HEK293 (cell line): ENCODE data around the gene TMEM88.

Experiments
- BCL11A ChIP-seq: fragments of 450-650 bp; formaldehyde crosslinking; IDR thresholded peaks from 2 replicates; pipeline ENCODE4 v1.5.1; 2016; ENCODE audit warnings: low read depth, missing biosample characterization, missing genetic modification characterization
- BCL11B ChIP-seq: fragments of 450-650 bp; formaldehyde crosslinking; IDR thresholded peaks from 2 replicates; pipeline ENCODE4 v1.5.1; 2016; ENCODE audit warnings: low read depth, missing biosample characterization, missing genetic modification characterization
- GLIS2 ChIP-seq: fragments of 450-650 bp; formaldehyde crosslinking; IDR thresholded peaks from 2 replicates; pipeline ENCODE4 v1.5.1; 2016; ENCODE audit warnings: missing biosample characterization, missing genetic modification characterization
- HOXC10 ChIP-seq: sonication (generic); formaldehyde crosslinking; IDR thresholded peaks from 2 replicates; pipeline ENCODE4 v1.8.1; 2023; ENCODE audit warnings: mild to moderate bottlenecking, missing genetic modification reagents
- KLF8 ChIP-seq: fragments of 450-650 bp; formaldehyde crosslinking; IDR thresholded peaks from 2 replicates; pipeline ENCODE4 v1.5.1; 2016; ENCODE audit warnings: missing biosample characterization, missing genetic modification characterization
- OVOL3 ChIP-seq: fragments of 450-650 bp; formaldehyde crosslinking; IDR thresholded peaks from 2 replicates; pipeline ENCODE4 v1.5.1; 2016; ENCODE audit warnings: missing biosample characterization, missing genetic modification characterization
- PRDM1 ChIP-seq: fragments of 450-650 bp; formaldehyde crosslinking; IDR thresholded peaks from 2 replicates; pipeline ENCODE4; 2016; ENCODE audit warnings: missing biosample characterization, missing genetic modification characterization
- SP3 ChIP-seq: fragments of 450-650 bp; formaldehyde crosslinking; IDR thresholded peaks from 2 replicates; pipeline ENCODE4 v1.5.1; 2016; ENCODE audit warnings: missing biosample characterization, missing genetic modification characterization
- TCF7L2 ChIP-seq: IDR thresholded peaks from 2 replicates; pipeline ENCODE4 v1.6.1; 2011; ENCODE audit warnings: low read depth, mild to moderate bottlenecking, inconsistent platforms, low read length, moderate library complexity, borderline replicate concordance
- TSHZ1 ChIP-seq: fragments of 450-650 bp; formaldehyde crosslinking; IDR thresholded peaks from 2 replicates; pipeline ENCODE4 v1.5.1; 2016; ENCODE audit warnings: missing biosample characterization, missing genetic modification characterization, borderline replicate concordance
- WT1 ChIP-seq: fragments of 450-650 bp; formaldehyde crosslinking; IDR thresholded peaks from 2 replicates; pipeline ENCODE4 v1.5.1; 2016; ENCODE audit warnings: missing biosample characterization, missing genetic modification characterization
- ZBTB17 ChIP-seq: fragments of 450-650 bp; formaldehyde crosslinking; IDR thresholded peaks from 2 replicates; pipeline ENCODE4 v1.5.1; 2016; ENCODE audit warnings: missing biosample characterization, missing genetic modification characterization
- ZBTB6 ChIP-seq: fragments of 450-650 bp; formaldehyde crosslinking; IDR thresholded peaks from 2 replicates; pipeline ENCODE4 v1.5.1; 2017; ENCODE audit warnings: missing biosample characterization, missing genetic modification characterization
- ZBTB8A ChIP-seq: fragments of 450-650 bp; formaldehyde crosslinking; IDR thresholded peaks from 2 replicates; pipeline ENCODE4 v1.5.1; 2016; ENCODE audit warnings: missing biosample characterization, missing genetic modification characterization
- ZNF138 ChIP-seq: fragments of 450-650 bp; formaldehyde crosslinking; IDR thresholded peaks from 2 replicates; pipeline ENCODE4 v1.5.1; 2016; ENCODE audit warnings: missing biosample characterization, missing genetic modification characterization, borderline replicate concordance
- ZNF18 ChIP-seq: fragments of 450-650 bp; formaldehyde crosslinking; IDR thresholded peaks from 2 replicates; pipeline ENCODE4 v1.5.1; 2016; ENCODE audit warnings: missing biosample characterization, missing genetic modification characterization
- ZNF202 ChIP-seq: fragments of 450-650 bp; formaldehyde crosslinking; IDR thresholded peaks from 2 replicates; pipeline ENCODE4 v1.5.1; 2016; ENCODE audit warnings: missing biosample characterization, missing genetic modification characterization, borderline replicate concordance
- ZNF350 ChIP-seq: fragments of 450-650 bp; formaldehyde crosslinking; IDR thresholded peaks from 2 replicates; pipeline ENCODE4 v1.5.0; 2017; ENCODE audit warnings: missing biosample characterization, mild to moderate bottlenecking, missing genetic modification characterization
- ZNF354C ChIP-seq: fragments of 450-650 bp; formaldehyde crosslinking; IDR thresholded peaks from 2 replicates; pipeline ENCODE4 v1.5.1; 2016; ENCODE audit warnings: missing biosample characterization, missing genetic modification characterization, low read depth, borderline replicate concordance
- ZNF398 ChIP-seq: fragments of 450-650 bp; formaldehyde crosslinking; IDR thresholded peaks from 2 replicates; pipeline ENCODE4 v1.5.1; 2017; ENCODE audit warnings: missing biosample characterization, missing genetic modification characterization
- ZNF473 ChIP-seq: fragments of 450-650 bp; formaldehyde crosslinking; IDR thresholded peaks from 2 replicates; pipeline ENCODE4 v1.5.1; 2017; ENCODE audit warnings: missing biosample characterization, missing genetic modification characterization
- ZNF501 ChIP-seq: fragments of 450-650 bp; formaldehyde crosslinking; IDR thresholded peaks from 2 replicates; pipeline ENCODE4 v1.5.1; 2016; ENCODE audit warnings: missing biosample characterization, missing genetic modification characterization
- ZNF529 ChIP-seq: fragments of 450-650 bp; formaldehyde crosslinking; IDR thresholded peaks from 2 replicates; pipeline ENCODE4 v1.5.1; 2017; ENCODE audit warnings: missing genetic modification characterization, missing biosample characterization; ENCODE audit not compliant: insufficient replicate concordance
- ZNF549 ChIP-seq: fragments of 450-650 bp; IDR thresholded peaks from 2 replicates; pipeline ENCODE4 v1.5.1; 2018; ENCODE audit warnings: missing biosample characterization, missing genetic modification characterization, mild to moderate bottlenecking, inconsistent platforms, moderate library complexity
- ZNF664 ChIP-seq: fragments of 450-650 bp; formaldehyde crosslinking; IDR thresholded peaks from 2 replicates; pipeline ENCODE4 v1.5.1; 2016; ENCODE audit warnings: missing biosample characterization, missing genetic modification characterization
- ZNF76 ChIP-seq: fragments of 450-650 bp; formaldehyde crosslinking; IDR thresholded peaks from 2 replicates; pipeline ENCODE4; 2016; ENCODE audit warnings: low read depth, missing biosample characterization, missing genetic modification characterization, borderline replicate concordance
- ZNF791 ChIP-seq: fragments of 450-650 bp; formaldehyde crosslinking; IDR thresholded peaks from 2 replicates; pipeline ENCODE4 v1.5.1; 2016; ENCODE audit warnings: missing biosample characterization, missing genetic modification characterization
- TF ChIP-seq, protein P1 (sequence below): fragments of 450-650 bp; IDR thresholded peaks from 2 replicates; pipeline ENCODE4 v1.5.1; 2018; ENCODE audit warnings: missing biosample characterization, mild to moderate bottlenecking, missing genetic modification characterization
- TF ChIP-seq, protein P2 (sequence below): fragments of 450-650 bp; formaldehyde crosslinking; IDR thresholded peaks from 2 replicates; pipeline ENCODE4 v1.5.1; 2017; ENCODE audit warnings: missing biosample characterization, missing genetic modification characterization

TMEM88 gene

GRCh38 chr17:7887482-7888183, 32.8 kb downstream of the TMEM88 start (continued):
- TF ChIP-seq TSHZ1 (tag by site-specific recombination) (no peak), ZNF473 (tag by site-specific recombination) (no peak), HOXC10 (no peak), ZNF350 (tag by site-specific recombination) (no peak), ZNF664 (no peak), BCL11A (tag by site-specific recombination) (no peak), SP3 (tag by site-specific recombination) (peak; percentile 89), ZNF398 (tag by site-specific recombination) (peak; percentile 98), ZNF18 (peak; percentile 75), OVOL3 (no peak), GLIS2 (tag by site-specific recombination) (peak; percentile 71), ZBTB17 (tag by site-specific recombination) (peak; percentile 91), ZNF529 (tag by site-specific recombination) (no peak), ZBTB8A (tag by site-specific recombination) (peak; percentile 82), PRDM1 (tag by site-specific recombination) (peak; percentile 57; the same call in 1 of the 2 replicates), ZNF354C (no peak), TCF7L2 (no peak), ZNF138 (tag by site-specific recombination) (no peak), ZNF791 (tag by site-specific recombination) (no peak), ZNF501 (peak; percentile 87), KLF8 (peak; percentile 75), WT1 (tag by site-specific recombination) (peak; percentile 95), ZNF202 (no peak), ZBTB6 (tag by site-specific recombination) (peak; percentile 97), ZNF76 (tag by site-specific recombination) (no peak; the same call in 1 of the 2 replicates), ZNF549 (no peak), BCL11B (tag by site-specific recombination) (no peak)
- TF ChIP-seq, protein P1, sequence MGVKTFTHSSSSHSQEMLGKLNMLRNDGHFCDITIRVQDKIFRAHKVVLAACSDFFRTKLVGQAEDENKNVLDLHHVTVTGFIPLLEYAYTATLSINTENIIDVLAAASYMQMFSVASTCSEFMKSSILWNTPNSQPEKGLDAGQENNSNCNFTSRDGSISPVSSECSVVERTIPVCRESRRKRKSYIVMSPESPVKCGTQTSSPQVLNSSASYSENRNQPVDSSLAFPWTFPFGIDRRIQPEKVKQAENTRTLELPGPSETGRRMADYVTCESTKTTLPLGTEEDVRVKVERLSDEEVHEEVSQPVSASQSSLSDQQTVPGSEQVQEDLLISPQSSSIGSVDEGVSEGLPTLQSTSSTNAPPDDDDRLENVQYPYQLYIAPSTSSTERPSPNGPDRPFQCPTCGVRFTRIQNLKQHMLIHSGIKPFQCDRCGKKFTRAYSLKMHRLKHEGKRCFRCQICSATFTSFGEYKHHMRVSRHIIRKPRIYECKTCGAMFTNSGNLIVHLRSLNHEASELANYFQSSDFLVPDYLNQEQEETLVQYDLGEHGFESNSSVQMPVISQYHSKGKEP: 0 out of 2 replicates have a peak, but pooled peaks have one; percentile 3
- TF ChIP-seq, protein P2, sequence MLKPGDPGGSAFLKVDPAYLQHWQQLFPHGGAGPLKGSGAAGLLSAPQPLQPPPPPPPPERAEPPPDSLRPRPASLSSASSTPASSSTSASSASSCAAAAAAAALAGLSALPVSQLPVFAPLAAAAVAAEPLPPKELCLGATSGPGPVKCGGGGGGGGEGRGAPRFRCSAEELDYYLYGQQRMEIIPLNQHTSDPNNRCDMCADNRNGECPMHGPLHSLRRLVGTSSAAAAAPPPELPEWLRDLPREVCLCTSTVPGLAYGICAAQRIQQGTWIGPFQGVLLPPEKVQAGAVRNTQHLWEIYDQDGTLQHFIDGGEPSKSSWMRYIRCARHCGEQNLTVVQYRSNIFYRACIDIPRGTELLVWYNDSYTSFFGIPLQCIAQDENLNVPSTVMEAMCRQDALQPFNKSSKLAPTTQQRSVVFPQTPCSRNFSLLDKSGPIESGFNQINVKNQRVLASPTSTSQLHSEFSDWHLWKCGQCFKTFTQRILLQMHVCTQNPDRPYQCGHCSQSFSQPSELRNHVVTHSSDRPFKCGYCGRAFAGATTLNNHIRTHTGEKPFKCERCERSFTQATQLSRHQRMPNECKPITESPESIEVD (tag by site-specific recombination): peak; percentile 77
